Measurements from ENCODE around the gene TPK1. TPM values are rescaled to one million over a fixed set of nuclear protein-coding genes. Genes with fewer than 3 reads are reported as not detected.

The TPK1 gene
- total RNA-seq, 1 donor from 2014 or later: 3.5 TPM

DNA sequence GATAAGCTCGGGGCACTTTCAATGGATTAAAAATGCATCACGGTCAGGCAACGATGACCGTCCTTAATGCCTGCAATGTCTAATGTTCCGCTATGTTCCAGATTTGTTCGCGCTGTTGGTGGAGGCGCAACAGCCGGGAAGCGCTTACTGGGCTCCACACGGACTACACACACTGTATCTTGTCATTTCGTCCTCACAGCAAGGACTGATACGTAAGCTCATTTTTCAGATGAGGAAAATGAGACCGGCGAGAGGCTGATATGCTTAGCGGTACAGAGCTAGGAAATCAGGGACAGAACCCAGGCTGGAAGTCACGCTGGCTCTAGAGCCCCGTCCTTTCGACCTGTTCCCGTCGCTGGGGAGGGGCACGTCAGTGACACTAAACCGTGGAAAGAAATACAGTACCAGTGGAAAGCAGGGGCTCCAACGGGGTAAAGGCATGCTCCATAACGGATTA lies 670 bp downstream of the TPK1 start:
- TF ChIP-seq, protein P1, sequence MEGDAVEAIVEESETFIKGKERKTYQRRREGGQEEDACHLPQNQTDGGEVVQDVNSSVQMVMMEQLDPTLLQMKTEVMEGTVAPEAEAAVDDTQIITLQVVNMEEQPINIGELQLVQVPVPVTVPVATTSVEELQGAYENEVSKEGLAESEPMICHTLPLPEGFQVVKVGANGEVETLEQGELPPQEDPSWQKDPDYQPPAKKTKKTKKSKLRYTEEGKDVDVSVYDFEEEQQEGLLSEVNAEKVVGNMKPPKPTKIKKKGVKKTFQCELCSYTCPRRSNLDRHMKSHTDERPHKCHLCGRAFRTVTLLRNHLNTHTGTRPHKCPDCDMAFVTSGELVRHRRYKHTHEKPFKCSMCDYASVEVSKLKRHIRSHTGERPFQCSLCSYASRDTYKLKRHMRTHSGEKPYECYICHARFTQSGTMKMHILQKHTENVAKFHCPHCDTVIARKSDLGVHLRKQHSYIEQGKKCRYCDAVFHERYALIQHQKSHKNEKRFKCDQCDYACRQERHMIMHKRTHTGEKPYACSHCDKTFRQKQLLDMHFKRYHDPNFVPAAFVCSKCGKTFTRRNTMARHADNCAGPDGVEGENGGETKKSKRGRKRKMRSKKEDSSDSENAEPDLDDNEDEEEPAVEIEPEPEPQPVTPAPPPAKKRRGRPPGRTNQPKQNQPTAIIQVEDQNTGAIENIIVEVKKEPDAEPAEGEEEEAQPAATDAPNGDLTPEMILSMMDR (IDR thresholded peaks at IDR 0.05): no peak
- Mint-ChIP-seq H3K9me3 (ENCODE audit: low read depth) (peaks cover 18% of the 10 kb centered on the region), H3K27me3 (ENCODE audit: low read depth) (no peaks in the 10 kb centered on the region), H3K27ac (ENCODE audit: unreplicated experiment) (peak overlapping the region; percentile 95), H3K36me3 (ENCODE audit: low read depth) (peaks cover 7% of the 10 kb centered on the region), H3K4me3 (ENCODE audit: unreplicated experiment) (peak overlapping the region; percentile 89), H3K4me1 (ENCODE audit: low read depth) (peaks cover 13% of the 10 kb centered on the region)
- no peak for DNase-seq (ENCODE audit: low spot score)

DNA sequence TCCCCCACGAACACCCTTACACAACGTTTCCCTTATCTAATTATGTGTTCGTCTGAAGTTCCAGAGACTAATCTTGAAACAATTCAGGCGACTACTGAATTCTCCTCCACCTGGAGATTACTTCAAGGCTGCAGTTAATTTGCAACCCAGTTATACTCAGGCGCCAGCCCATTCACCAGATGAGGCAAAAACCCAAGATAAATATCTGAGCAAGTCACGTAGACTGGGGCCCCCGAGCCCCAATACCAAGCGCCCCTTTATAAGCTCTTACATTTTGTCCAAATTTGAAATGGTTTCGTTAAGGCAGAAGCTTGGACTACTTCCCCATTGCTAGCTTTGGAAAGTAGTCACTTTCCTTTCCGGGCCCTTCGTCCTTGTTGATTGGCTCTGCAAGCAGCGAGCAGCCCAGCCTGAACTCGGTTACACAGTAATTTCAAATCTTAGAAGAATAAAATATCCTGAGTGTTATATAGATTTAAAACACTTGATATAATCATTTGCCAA lies 1.2 kb downstream of the TPK1 start:
- DNase-seq (ENCODE audit: low spot score): no peak
- TF ChIP-seq, protein P1 (IDR thresholded peaks at IDR 0.05): no peak
- H3K9me3 Mint-ChIP-seq (ENCODE audit: low read depth): peaks cover 17% of the 10 kb centered on the region
- peaks cover 6% of the 10 kb centered on the region for H3K36me3 Mint-ChIP-seq (ENCODE audit: low read depth)
- H3K4me1 Mint-ChIP-seq (ENCODE audit: low read depth): peaks cover 13% of the 10 kb centered on the region
- peak overlapping the region; percentile 95 for H3K27ac Mint-ChIP-seq (ENCODE audit: unreplicated experiment)
- H3K27me3 Mint-ChIP-seq (ENCODE audit: low read depth): no peaks in the 10 kb centered on the region
- peak overlapping the region; percentile 89 for H3K4me3 Mint-ChIP-seq (ENCODE audit: unreplicated experiment)

DNA sequence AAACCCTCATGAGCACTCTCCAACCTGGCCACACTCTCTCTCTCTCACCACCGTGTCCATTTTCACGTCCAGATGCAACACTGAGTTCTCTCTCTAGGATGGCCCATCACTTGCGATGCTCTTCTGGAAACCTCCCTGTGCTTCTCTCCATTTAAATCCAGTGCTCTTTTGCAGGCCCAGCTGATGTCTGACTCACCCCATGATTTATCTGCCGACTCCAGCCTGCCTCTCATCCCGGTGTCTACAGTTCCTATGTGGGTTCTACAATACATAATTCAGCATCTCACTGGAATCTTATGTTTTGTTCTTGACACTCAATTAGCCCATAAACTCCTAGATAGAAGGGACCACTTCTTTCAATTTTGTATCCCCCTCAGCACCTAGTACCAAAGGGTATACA lies 5.0 kb downstream of the TPK1 start:
- no peaks in the 10 kb centered on the region for H3K27me3 Mint-ChIP-seq (ENCODE audit: low read depth)
- peaks cover 34% of the 10 kb centered on the region for H3K4me1 Mint-ChIP-seq (ENCODE audit: low read depth)
- H3K36me3 Mint-ChIP-seq (ENCODE audit: low read depth): peaks cover 3% of the 10 kb centered on the region
- TF ChIP-seq, protein P1 (IDR thresholded peaks at IDR 0.05): no peak
- no peak overlapping the region for H3K27ac Mint-ChIP-seq (ENCODE audit: unreplicated experiment)
- no peaks in the 10 kb centered on the region for H3K9me3 Mint-ChIP-seq (ENCODE audit: low read depth)
- no peak overlapping the region for H3K4me3 Mint-ChIP-seq (ENCODE audit: unreplicated experiment)
- DNase-seq (ENCODE audit: low spot score): no peak

DNA sequence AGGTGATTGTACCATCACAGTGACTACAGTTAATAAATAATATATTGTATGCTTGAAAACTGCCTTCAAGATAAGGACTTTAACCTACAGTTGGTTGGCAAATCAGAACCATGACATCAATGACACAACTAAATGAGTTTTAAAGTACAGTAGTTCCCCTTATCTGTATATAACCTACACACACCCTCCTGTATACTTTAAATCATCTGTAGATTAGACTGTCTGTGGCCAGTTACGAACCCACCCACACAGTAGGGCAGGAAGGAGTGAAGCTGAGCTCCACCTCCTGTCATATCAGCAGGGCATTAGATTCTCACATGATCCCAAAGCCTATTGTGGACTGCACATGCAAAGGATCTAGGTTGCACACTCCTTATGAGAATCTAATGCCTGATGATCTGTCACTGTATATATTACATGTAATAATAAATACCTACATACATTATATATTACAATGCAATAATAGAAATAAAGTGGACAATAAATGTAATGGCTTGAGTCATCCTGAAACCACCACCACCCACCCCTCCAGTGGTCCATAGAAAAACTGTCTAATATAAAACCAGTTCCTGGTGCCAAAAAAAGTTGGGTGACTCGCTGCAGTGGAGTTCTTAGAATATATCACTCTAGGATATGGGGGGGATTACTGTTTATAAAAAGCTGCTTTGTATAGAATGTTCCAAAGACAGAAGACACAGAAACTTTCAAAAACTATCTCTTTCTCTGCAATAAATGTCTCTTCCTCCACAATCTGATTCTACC lies 5.6 kb downstream of the TPK1 start:
- Mint-ChIP-seq H3K27ac (ENCODE audit: unreplicated experiment) (no peak overlapping the region), H3K27me3 (ENCODE audit: low read depth) (no peaks in the 10 kb centered on the region)

DNA sequence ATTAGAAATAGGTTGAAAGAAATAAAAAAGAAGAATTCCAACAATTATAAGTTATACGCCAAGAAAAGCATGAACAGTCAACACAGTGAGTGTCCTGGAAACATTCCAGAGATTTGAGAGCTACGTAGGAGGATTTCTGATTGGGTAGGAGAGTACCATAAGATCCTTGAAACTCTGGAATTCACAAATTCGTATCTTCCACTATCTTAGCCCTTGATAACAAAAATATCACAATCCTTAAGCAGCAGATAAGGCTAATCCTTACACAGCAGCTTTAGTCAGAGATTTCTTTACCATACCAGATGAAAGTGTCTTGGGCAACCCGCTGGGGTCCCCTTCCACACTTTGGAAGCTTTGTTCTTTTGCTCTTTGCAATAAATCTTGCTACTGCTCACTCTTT lies 8.2 kb downstream of the TPK1 start:
- no peak for DNase-seq (ENCODE audit: low spot score)
- peak overlapping the region; percentile 18 for H3K4me3 Mint-ChIP-seq (ENCODE audit: unreplicated experiment)
- TF ChIP-seq, protein P1 (IDR thresholded peaks at IDR 0.05): no peak
- H3K36me3 Mint-ChIP-seq (ENCODE audit: low read depth): peaks cover 3% of the 10 kb centered on the region
- no peaks in the 10 kb centered on the region for H3K9me3 Mint-ChIP-seq (ENCODE audit: low read depth)
- H3K27ac Mint-ChIP-seq (ENCODE audit: unreplicated experiment): peak overlapping the region; percentile 89
- no peaks in the 10 kb centered on the region for H3K27me3 Mint-ChIP-seq (ENCODE audit: low read depth)
- peaks cover 49% of the 10 kb centered on the region for H3K4me1 Mint-ChIP-seq (ENCODE audit: low read depth)

More for the DNA sequence above, 5.6 kb downstream of the TPK1 start:
- H3K9me3 Mint-ChIP-seq (ENCODE audit: low read depth): no peaks in the 10 kb centered on the region
- H3K36me3 Mint-ChIP-seq (ENCODE audit: low read depth): peaks cover 3% of the 10 kb centered on the region
- DNase-seq (ENCODE audit: low spot score): no peak
- H3K4me1 Mint-ChIP-seq (ENCODE audit: low read depth): peaks cover 40% of the 10 kb centered on the region
- TF ChIP-seq, protein P1 (IDR thresholded peaks at IDR 0.05): no peak
- H3K4me3 Mint-ChIP-seq (ENCODE audit: unreplicated experiment): no peak overlapping the region

All from chondrocyte (in vitro differentiated cells).